Neuron (in vitro differentiated cells): ENCODE results near the gene CES2.
"Not testable (repeated sequence)": the region's sequence is repeated elsewhere in the genome, so short reads cannot be mapped to it uniquely, and the experiment has no call there.

Experiments
- H2AFZ ChIP-seq: one replicate; pipeline ENCODE4 v1.6.1; 2013; ENCODE audit warnings: low read depth, mild to moderate bottlenecking, inconsistent platforms, low read length, moderate library complexity
- H3K27me3 ChIP-seq: one replicate; pipeline ENCODE4 v1.6.1; 2013; ENCODE audit warnings: low read length; ENCODE audit not compliant: insufficient read depth
- H3K36me3 ChIP-seq: one replicate; pipeline ENCODE4 v1.6.1; 2013; ENCODE audit warnings: low read length; ENCODE audit not compliant: insufficient read depth
- H3K4me1 ChIP-seq: one replicate; pipeline ENCODE4 v1.6.1; 2013; ENCODE audit warnings: low read length; ENCODE audit not compliant: insufficient read depth
- H3K4me3 ChIP-seq: 2 replicates; pipeline ENCODE4 v1.5.1; 2013; ENCODE audit warnings: mild to moderate bottlenecking, low read length, moderate library complexity
- H3K9me3 ChIP-seq: one replicate; pipeline ENCODE4 v1.6.1; 2013; ENCODE audit warnings: low read length

Gene CES2

GRCh38 chr16:66926171-66926947 lies 9.0 kb upstream of the CES2 start:
- no peak overlapping the region for H3K4me3 ChIP-seq
- H3K36me3 ChIP-seq = no peaks in the 10 kb centered on the region
- H3K4me1 ChIP-seq = peaks cover 31% of the 10 kb centered on the region
- peaks cover 32% of the 10 kb centered on the region for H3K27me3 ChIP-seq
- H3K9me3 ChIP-seq = no peaks in the 10 kb centered on the region
- H2AFZ ChIP-seq = no peak overlapping the region

GRCh38 chr16:66926961-66927436 lies 8.3 kb upstream of the CES2 start:
- Histone ChIP-seq H3K36me3 (no peaks in the 10 kb centered on the region), H2AFZ (no peak overlapping the region), H3K27me3 (peaks cover 30% of the 10 kb centered on the region), H3K4me3 (no peak overlapping the region), H3K9me3 (no peaks in the 10 kb centered on the region), H3K4me1 (peaks cover 31% of the 10 kb centered on the region)

- Histone ChIP-seq H3K4me1 (peaks cover 34% of the 10 kb centered on the region), H3K4me3 (no peak overlapping the region)
Measured at GRCh38 chr16:66927918-66928649, 7.2 kb upstream of the CES2 start.

DNA sequence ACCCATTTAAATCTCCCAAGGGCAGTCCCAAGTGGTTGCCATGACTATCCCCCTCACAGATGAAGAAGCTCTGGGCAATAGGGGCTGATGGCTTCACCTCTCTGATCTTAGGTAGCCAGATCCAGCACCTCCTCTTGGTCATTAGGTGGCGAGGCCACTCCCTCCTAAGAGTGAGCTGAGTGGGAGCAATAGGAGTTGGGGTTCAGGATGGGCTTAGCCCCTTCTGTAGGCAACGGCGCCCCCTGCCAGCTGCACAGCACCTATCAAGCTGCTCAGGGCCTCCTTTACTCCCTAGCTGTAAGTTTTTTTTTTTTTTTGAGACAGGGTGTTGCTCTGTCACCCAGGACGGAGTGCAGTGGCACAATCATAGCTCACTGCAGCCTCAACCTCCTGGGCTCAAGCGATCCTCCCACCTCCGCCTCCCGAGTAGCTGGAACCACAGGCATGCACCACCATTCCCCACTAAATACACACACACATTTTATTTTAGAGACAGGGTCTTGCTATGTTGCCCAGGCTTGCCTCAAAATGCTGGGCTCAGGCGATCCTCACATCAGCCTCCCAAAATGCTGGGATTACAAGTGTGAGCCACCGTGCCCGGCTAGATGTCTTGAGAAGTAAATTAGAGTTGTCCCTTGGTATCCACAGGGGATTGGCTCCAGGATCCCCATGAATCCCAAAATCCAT lies 6.5 kb upstream of the CES2 start:
- H3K4me1 ChIP-seq = peaks cover 42% of the 10 kb centered on the region

More at GRCh38 chr16:66927918-66928649, 7.2 kb upstream of the CES2 start:
- Histone ChIP-seq H3K9me3 (no peaks in the 10 kb centered on the region), H3K27me3 (peaks cover 27% of the 10 kb centered on the region), H2AFZ (no peak overlapping the region), H3K36me3 (no peaks in the 10 kb centered on the region)

DNA sequence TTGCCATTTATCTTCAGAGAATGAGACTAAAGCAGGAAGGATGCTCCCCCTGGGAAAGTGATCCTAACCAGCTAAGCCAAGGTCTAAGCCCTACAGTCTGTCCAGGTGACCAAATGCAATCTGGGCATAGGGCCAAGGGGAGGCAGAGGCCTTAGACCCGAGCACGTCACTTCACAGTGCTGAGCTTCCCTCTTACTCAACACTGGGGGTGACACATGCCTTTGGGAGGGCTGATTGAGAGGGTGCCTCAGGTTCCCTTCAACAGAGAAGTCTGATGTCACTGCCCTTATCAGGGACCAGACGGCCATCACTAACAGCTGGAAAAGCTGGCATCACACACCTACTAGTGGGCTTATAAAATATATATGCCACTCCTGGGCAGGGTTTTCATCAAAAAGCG lies 5.1 kb upstream of the CES2 start:
- Histone ChIP-seq H2AFZ (no peak overlapping the region), H3K4me1 (peaks cover 43% of the 10 kb centered on the region), H3K4me3 (no peak overlapping the region), H3K27me3 (peaks cover 8% of the 10 kb centered on the region), H3K9me3 (no peaks in the 10 kb centered on the region), H3K36me3 (no peaks in the 10 kb centered on the region)

More for the DNA sequence above, 6.5 kb upstream of the CES2 start:
- Histone ChIP-seq H3K4me3 (no peak overlapping the region), H3K36me3 (no peaks in the 10 kb centered on the region), H3K9me3 (no peaks in the 10 kb centered on the region), H3K27me3 (peaks cover 20% of the 10 kb centered on the region), H2AFZ (no peak overlapping the region)

DNA sequence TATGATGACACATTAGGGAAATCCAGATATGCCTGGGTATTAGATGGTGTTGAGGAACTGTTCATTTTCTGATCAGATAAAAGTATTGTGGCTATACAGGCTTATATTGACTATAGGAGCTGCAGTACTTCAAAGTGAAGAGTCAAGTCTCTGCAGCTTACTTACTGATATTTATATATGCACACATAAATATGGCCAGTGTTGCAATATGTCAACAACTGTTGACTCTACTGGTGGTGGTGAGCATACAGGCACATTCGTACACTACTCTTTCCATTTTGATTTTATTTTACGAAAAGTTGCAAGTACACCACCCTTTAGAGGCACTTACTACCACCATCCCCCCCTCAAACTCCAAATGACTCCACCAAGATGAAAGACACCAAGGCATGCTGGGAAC lies 3.7 kb upstream of the CES2 start:
- Histone ChIP-seq H2AFZ (no peak overlapping the region), H3K4me1 (peaks cover 40% of the 10 kb centered on the region), H3K9me3 (no peaks in the 10 kb centered on the region), H3K4me3 (no peak overlapping the region), H3K27me3 (no peaks in the 10 kb centered on the region), H3K36me3 (peaks cover 4% of the 10 kb centered on the region)

- no peaks in the 10 kb centered on the region for H3K27me3 ChIP-seq
Measured at GRCh38 chr16:66932076-66932475, 3.2 kb upstream of the CES2 start.

GRCh38 chr16:66933776-66934137 lies 1.6 kb upstream of the CES2 start:
- no peaks in the 10 kb centered on the region for H3K27me3 ChIP-seq
- H3K4me3 ChIP-seq = peak overlapping the region; percentile 87
- peaks cover 22% of the 10 kb centered on the region for H3K4me1 ChIP-seq
- H2AFZ ChIP-seq = peak overlapping the region; percentile 64
- no peaks in the 10 kb centered on the region for H3K9me3 ChIP-seq
- H3K36me3 ChIP-seq = peaks cover 12% of the 10 kb centered on the region

More at GRCh38 chr16:66932076-66932475, 3.2 kb upstream of the CES2 start:
- no peak overlapping the region for H3K4me3 ChIP-seq
- no peak overlapping the region for H2AFZ ChIP-seq
- peaks cover 36% of the 10 kb centered on the region for H3K4me1 ChIP-seq
- peaks cover 4% of the 10 kb centered on the region for H3K36me3 ChIP-seq
- no peaks in the 10 kb centered on the region for H3K9me3 ChIP-seq

DNA sequence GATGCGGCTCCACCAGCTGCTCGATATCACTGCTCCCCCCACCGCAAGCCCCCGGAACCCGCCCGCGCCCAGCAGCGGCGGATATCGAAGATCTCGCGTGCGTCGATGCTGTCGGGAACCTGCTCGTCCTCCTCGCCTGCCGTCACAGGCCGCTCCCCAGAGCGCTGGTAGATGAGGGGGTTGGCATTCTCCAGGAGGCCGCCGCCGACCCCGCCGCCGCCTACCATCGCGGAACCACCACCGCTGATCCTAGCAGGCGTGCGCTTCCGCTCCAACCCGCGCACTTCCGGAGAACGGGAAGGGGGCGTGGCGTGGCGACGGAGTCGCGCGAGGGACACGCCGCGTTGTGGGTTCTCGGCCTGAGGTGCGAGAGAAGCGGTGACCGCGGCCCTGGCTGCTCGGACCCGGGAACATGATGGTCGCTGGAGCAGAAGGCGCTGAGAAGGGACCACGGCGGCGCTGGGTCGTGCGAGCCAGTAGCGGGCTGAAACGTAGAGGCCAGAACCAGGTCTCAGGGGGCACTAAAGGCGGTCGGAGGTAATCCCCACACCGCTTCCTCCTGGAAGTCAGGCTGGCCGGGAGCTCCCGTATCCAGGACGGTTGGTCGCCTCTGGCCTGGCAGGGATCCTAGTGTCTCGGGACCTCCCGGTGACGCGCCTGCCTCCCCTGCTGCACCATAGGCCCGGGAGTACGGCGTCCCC lies 1.0 kb upstream of the CES2 start, which contains the start of gene CIAO2B:
Gene CIAO2B, minus strand, starts transcription at position 265 of the 701 bp plus-strand sequence. Its CDS starts 38 bp downstream, at position 227.
- Histone ChIP-seq H3K27me3 (no peaks in the 10 kb centered on the region), H2AFZ (peak within 1 kb of the TSS; percentile 64), H3K4me3 (peak within 1 kb of the TSS; percentile 87), H3K4me1 (peaks cover 22% of the 10 kb centered on the region), H3K36me3 (peaks cover 14% of the 10 kb centered on the region), H3K9me3 (no peaks in the 10 kb centered on the region)

GRCh38 chr16:66934839-66935313 lies 440 bp upstream of the CES2 start:
- H3K36me3 ChIP-seq = peaks cover 19% of the 10 kb centered on the region
- H3K4me3 ChIP-seq = peak overlapping the region; percentile 87
- not testable (repeated sequence) for H3K9me3 ChIP-seq, H3K27me3 ChIP-seq
- peaks cover 22% of the 10 kb centered on the region for H3K4me1 ChIP-seq
- peak overlapping the region; percentile 64 for H2AFZ ChIP-seq

GRCh38 chr16:66936462-66936861 lies 1.1 kb downstream of the CES2 start:
- H2AFZ ChIP-seq = no peak overlapping the region
- H3K27me3 ChIP-seq = no peaks in the 10 kb centered on the region
- no peaks in the 10 kb centered on the region for H3K9me3 ChIP-seq
- H3K4me3 ChIP-seq = no peak overlapping the region
- peaks cover 22% of the 10 kb centered on the region for H3K4me1 ChIP-seq
- H3K36me3 ChIP-seq = peaks cover 35% of the 10 kb centered on the region

- Histone ChIP-seq H3K9me3 (no peaks in the 10 kb centered on the region), H3K27me3 (no peaks in the 10 kb centered on the region), H3K36me3 (peaks cover 41% of the 10 kb centered on the region), H2AFZ (no peak overlapping the region), H3K4me3 (no peak overlapping the region), H3K4me1 (peaks cover 22% of the 10 kb centered on the region)
Measured at GRCh38 chr16:66936889-66937554, 1.7 kb downstream of the CES2 start.
